Fibroblast of lung (primary cell): Measurements from ENCODE around the gene TNFRSF19.

Experiments used
- EZH2 ChIP-seq: IDR thresholded peaks from 2 replicates; pipeline ENCODE4 v1.5.1; 2012; ENCODE audit warnings: low read length, control low read depth, mild to moderate bottlenecking; ENCODE audit errors: missing control alignments
- TF ChIP-seq, protein P1 (sequence below), 2 donors: IDR thresholded peaks in 1 of 2; conservative IDR thresholded peaks in 1 of 2; 1 replicate in 1 of 2; 2 replicates in 1 of 2; pipeline ENCODE4 v1.5.1; 2011 to 2012; ENCODE audit warnings: low read length in 2 of 2, control low read depth in 1 of 2, inconsistent platforms in 1 of 2, low read depth in 1 of 2, mild to moderate bottlenecking in 1 of 2

DNA sequence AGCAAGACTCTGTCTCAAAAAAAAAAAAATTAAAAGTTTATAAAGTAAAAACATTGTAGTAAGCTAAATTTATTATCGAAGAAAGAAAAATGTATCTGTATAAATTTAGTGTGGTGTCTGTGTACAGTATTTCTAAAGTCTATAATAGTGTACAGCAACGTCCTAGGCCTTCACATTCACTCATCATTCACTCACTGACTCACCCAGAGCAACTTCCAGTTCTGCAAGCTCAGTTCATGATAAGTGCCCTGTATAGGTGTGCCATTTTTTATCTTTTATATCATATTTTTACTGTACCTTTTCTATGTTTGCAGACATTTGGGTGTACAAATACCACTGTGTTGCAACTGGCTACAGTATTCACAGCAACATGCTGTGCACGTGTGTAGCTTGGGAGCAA, 118.1 kb downstream of the TNFRSF19 start:
- TF ChIP-seq, protein P1, sequence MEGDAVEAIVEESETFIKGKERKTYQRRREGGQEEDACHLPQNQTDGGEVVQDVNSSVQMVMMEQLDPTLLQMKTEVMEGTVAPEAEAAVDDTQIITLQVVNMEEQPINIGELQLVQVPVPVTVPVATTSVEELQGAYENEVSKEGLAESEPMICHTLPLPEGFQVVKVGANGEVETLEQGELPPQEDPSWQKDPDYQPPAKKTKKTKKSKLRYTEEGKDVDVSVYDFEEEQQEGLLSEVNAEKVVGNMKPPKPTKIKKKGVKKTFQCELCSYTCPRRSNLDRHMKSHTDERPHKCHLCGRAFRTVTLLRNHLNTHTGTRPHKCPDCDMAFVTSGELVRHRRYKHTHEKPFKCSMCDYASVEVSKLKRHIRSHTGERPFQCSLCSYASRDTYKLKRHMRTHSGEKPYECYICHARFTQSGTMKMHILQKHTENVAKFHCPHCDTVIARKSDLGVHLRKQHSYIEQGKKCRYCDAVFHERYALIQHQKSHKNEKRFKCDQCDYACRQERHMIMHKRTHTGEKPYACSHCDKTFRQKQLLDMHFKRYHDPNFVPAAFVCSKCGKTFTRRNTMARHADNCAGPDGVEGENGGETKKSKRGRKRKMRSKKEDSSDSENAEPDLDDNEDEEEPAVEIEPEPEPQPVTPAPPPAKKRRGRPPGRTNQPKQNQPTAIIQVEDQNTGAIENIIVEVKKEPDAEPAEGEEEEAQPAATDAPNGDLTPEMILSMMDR (conservative IDR thresholded peaks at IDR 0.05 in 1 of 2, IDR thresholded peaks at IDR 0.05 in 1 of 2; ENCODE audit: low read depth in 1 of 2, low read length in 2 of 2): no peak
- TF ChIP-seq EZH2: no peak
